OCI-LY1 (cell line): ENCODE data around the gene SF1.

Experiments used
- H2AFZ ChIP-seq: fragments of 200-600 bp; sonication (generic), shearing (Covaris generic); 2 replicates; pipeline ENCODE4 v1.6.0; 2014; ENCODE audit warnings: antibody characterized with exemption, mild to moderate bottlenecking, low read length
- H3F3A ChIP-seq: fragments of 200-600 bp; sonication (generic), shearing (Covaris generic); 2 replicates; pipeline ENCODE4 v1.6.0; 2014; ENCODE audit warnings: mild to moderate bottlenecking, antibody characterized with exemption, low read length, moderate library complexity; ENCODE audit not compliant: insufficient read depth
- H3K27ac ChIP-seq: fragments of 200-600 bp; sonication (generic); 2 replicates; pipeline ENCODE4 v1.5.1; 2014; ENCODE audit warnings: low read length, mixed run types, mild to moderate bottlenecking, low read depth; ENCODE audit not compliant: poor library complexity, severe bottlenecking
- H3K27me3 ChIP-seq: fragments of 200-600 bp; sonication (generic); 2 replicates; pipeline ENCODE4 v1.6.0; 2014; ENCODE audit warnings: antibody characterized with exemption, mild to moderate bottlenecking, low read length, moderate library complexity; ENCODE audit not compliant: insufficient read depth
- H3K36me3 ChIP-seq: fragments of 200-600 bp; sonication (generic); 2 replicates; pipeline ENCODE4 v1.6.1; 2014; ENCODE audit warnings: mild to moderate bottlenecking, antibody characterized with exemption, low read length, moderate library complexity, mixed read lengths; ENCODE audit not compliant: insufficient read depth
- H3K4me1 ChIP-seq: fragments of 200-600 bp; sonication (generic); 2 replicates; pipeline ENCODE4 v1.5.1; 2014; ENCODE audit warnings: mild to moderate bottlenecking, low read length, moderate library complexity; ENCODE audit not compliant: insufficient read depth, severe bottlenecking
- H3K4me2 ChIP-seq: fragments of 200-600 bp; sonication (generic), shearing (Covaris generic); 2 replicates; pipeline ENCODE4 v1.6.1; 2014; ENCODE audit warnings: low read length
- H3K4me3 ChIP-seq: fragments of 200-600 bp; sonication (generic); 2 replicates; pipeline ENCODE4 v1.5.1; 2014; ENCODE audit warnings: low read length, low read depth, mild to moderate bottlenecking, mixed read lengths; ENCODE audit not compliant: poor library complexity, severe bottlenecking
- H3K79me2 ChIP-seq: fragments of 200-600 bp; shearing (Covaris generic); 2 replicates; pipeline ENCODE4 v1.6.1; 2016; ENCODE audit warnings: mixed run types, low read length, mixed read lengths; ENCODE audit not compliant: insufficient read depth
- H3K9ac ChIP-seq: fragments of 200-600 bp; sonication (generic), shearing (Covaris generic); 2 replicates; pipeline ENCODE4 v1.6.1; 2014; ENCODE audit warnings: mild to moderate bottlenecking, low read length, mixed read lengths
- H3K9me2 ChIP-seq: fragments of 200-600 bp; sonication (generic), shearing (Covaris generic); 2 replicates; pipeline ENCODE4 v1.6.1; 2014; ENCODE audit warnings: low read depth, mild to moderate bottlenecking, low read length, mixed read lengths
- H3K9me3 ChIP-seq: fragments of 200-600 bp; shearing (Covaris generic); 2 replicates; pipeline ENCODE4 v1.6.1; 2014; ENCODE audit warnings: low read length, mixed read lengths
- H4K20me1 ChIP-seq: fragments of 200-600 bp; sonication (generic), shearing (Covaris generic); 2 replicates; pipeline ENCODE4 v1.6.0; 2016; ENCODE audit warnings: mild to moderate bottlenecking, low read length; ENCODE audit not compliant: insufficient read depth
- EZH2 ChIP-seq: fragments of 200-600 bp; sonication (generic), shearing (Covaris generic); IDR thresholded peaks from 2 replicates; pipeline ENCODE4 v1.8.0; 2017; ENCODE audit warnings: borderline replicate concordance, mixed run types, mild to moderate bottlenecking, antibody characterized with exemption, low read length, moderate library complexity, mixed read lengths
- TF ChIP-seq, protein P1 (sequence below): fragments of 200-600 bp; sonication (generic), shearing (Covaris generic); IDR thresholded peaks from 2 replicates; pipeline ENCODE4 v1.5.1; 2017; ENCODE audit warnings: mild to moderate bottlenecking, antibody characterized with exemption, low read length, moderate library complexity, mixed read lengths

SF1 gene

GRCh38 chr11:64814712-64815187, 36.4 kb upstream of the SF1 start:
- Histone ChIP-seq H3K9ac (no peak overlapping the region), H3K9me3 (no peaks in the 10 kb centered on the region), H3K4me1 (peaks cover 17% of the 10 kb centered on the region), H3F3A (0 out of 2 replicates have a peak, but pooled peaks cover 3% of the 10 kb centered on the region), H3K9me2 (no peaks in the 10 kb centered on the region), H3K4me2 (no peak overlapping the region; the same call in 1 of the 2 replicates), H4K20me1 (no peaks in the 10 kb centered on the region), H3K4me3 (no peak overlapping the region), H2AFZ (no peak overlapping the region), H3K27ac (peak overlapping the region; percentile 55), H3K36me3 (no peaks in the 10 kb centered on the region), H3K27me3 (no peaks in the 10 kb centered on the region), H3K79me2 (no peaks in the 10 kb centered on the region)
- TF ChIP-seq, protein P1, sequence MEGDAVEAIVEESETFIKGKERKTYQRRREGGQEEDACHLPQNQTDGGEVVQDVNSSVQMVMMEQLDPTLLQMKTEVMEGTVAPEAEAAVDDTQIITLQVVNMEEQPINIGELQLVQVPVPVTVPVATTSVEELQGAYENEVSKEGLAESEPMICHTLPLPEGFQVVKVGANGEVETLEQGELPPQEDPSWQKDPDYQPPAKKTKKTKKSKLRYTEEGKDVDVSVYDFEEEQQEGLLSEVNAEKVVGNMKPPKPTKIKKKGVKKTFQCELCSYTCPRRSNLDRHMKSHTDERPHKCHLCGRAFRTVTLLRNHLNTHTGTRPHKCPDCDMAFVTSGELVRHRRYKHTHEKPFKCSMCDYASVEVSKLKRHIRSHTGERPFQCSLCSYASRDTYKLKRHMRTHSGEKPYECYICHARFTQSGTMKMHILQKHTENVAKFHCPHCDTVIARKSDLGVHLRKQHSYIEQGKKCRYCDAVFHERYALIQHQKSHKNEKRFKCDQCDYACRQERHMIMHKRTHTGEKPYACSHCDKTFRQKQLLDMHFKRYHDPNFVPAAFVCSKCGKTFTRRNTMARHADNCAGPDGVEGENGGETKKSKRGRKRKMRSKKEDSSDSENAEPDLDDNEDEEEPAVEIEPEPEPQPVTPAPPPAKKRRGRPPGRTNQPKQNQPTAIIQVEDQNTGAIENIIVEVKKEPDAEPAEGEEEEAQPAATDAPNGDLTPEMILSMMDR, result no peak
- no peak for TF ChIP-seq EZH2

GRCh38 chr11:64813826-64814225, 35.5 kb upstream of the SF1 start:
- H3K9ac ChIP-seq, result no peak overlapping the region
- H3K9me3 ChIP-seq, result no peaks in the 10 kb centered on the region
- no peaks in the 10 kb centered on the region for H3K79me2 ChIP-seq
- no peaks in the 10 kb centered on the region for H3K27me3 ChIP-seq
- 0 out of 2 replicates have a peak, but pooled peaks cover 3% of the 10 kb centered on the region for H3F3A ChIP-seq
- H4K20me1 ChIP-seq, result no peaks in the 10 kb centered on the region
- H3K4me2 ChIP-seq, result no peak overlapping the region
- no peak overlapping the region for H2AFZ ChIP-seq
- H3K4me1 ChIP-seq, result peaks cover 27% of the 10 kb centered on the region
- H3K27ac ChIP-seq, result peak overlapping the region; percentile 55
- no peaks in the 10 kb centered on the region for H3K36me3 ChIP-seq
- no peak for TF ChIP-seq EZH2
- TF ChIP-seq, protein P1, result no peak
- no peak overlapping the region for H3K4me3 ChIP-seq
- no peaks in the 10 kb centered on the region for H3K9me2 ChIP-seq

GRCh38 chr11:64810891-64811272, 32.5 kb upstream of the SF1 start:
- Histone ChIP-seq H3K36me3 (peaks cover 19% of the 10 kb centered on the region; the same call in 1 of the 2 replicates), H3K4me3 (peak overlapping the region; percentile 91), H3F3A (0 out of 2 replicates have a peak, but pooled peaks cover 3% of the 10 kb centered on the region), H3K9me2 (no peaks in the 10 kb centered on the region), H3K4me1 (peaks cover 27% of the 10 kb centered on the region), H3K27ac (peak overlapping the region; percentile 66), H3K4me2 (peak overlapping the region; percentile 79), H3K9me3 (no peaks in the 10 kb centered on the region), H3K27me3 (no peaks in the 10 kb centered on the region), H4K20me1 (no peaks in the 10 kb centered on the region), H2AFZ (peak overlapping the region; percentile 15; the same call in 1 of the 2 replicates), H3K79me2 (no peaks in the 10 kb centered on the region), H3K9ac (peak overlapping the region; percentile 94)
- TF ChIP-seq EZH2, result no peak
- TF ChIP-seq, protein P1, result no peak
